Measurements from ENCODE around the gene GRID1. TPM values are rescaled to one million over a fixed set of nuclear protein-coding genes. Genes with fewer than 3 reads are reported as not detected.

GRID1 gene
- total RNA-seq, 1 donor from 2014 or later = 0.12 TPM

DNA sequence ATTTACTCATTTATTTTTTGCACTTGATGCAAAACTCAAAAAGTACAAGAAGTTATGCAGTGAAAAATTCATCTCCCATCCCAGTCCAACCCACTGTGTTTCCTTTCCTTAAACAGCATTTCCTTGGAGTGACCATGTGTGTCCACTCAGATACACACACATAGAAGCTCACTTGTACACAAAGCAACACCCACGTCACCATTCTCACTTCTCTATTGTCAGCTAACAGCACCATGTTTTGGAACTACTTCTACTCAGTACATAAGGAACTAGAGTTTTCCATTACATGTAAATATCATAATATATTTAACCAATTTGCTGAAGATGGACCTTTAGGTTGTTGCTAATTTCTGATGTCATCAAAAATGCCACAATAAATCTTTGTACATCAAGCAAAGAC is 167.6 kb downstream of the GRID1 start:
- DNase-seq (ENCODE audit: extremely low read depth, low read depth, low spot score) = no peak

DNA sequence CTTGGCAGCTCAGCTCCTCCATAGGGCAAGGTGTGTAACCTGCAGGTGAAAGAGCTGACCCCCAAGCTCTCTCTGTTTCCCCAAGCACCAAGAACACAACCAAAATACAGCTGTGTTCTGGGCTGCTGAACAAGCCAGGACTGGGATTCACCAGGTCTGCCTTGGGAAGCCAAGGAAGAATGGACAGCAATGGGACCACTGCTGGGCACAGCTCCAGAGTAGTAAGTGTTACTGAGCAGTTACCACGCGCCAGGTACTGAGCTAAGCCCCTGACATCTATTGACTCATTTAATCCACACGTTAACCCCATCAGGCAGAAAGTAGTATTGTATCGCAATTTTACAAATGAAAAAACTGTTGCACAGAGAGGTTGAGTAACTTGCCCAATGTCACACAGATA is 168.3 kb downstream of the GRID1 start:
- DNase-seq (ENCODE audit: extremely low read depth, low read depth, low spot score) = no peak

GRCh38 chr10:86197166-86197790 is 169.3 kb downstream of the GRID1 start:
- no peak for DNase-seq (ENCODE audit: extremely low read depth, low read depth, low spot score)

GRCh38 chr10:86195521-86196157 is 171.0 kb downstream of the GRID1 start:
- no peak for DNase-seq (ENCODE audit: extremely low read depth, low read depth, low spot score)

- DNase-seq (ENCODE audit: extremely low read depth, low read depth, low spot score) = no peak
Observed at GRCh38 chr10:86194684-86195083, 171.9 kb downstream of the GRID1 start.

DNA sequence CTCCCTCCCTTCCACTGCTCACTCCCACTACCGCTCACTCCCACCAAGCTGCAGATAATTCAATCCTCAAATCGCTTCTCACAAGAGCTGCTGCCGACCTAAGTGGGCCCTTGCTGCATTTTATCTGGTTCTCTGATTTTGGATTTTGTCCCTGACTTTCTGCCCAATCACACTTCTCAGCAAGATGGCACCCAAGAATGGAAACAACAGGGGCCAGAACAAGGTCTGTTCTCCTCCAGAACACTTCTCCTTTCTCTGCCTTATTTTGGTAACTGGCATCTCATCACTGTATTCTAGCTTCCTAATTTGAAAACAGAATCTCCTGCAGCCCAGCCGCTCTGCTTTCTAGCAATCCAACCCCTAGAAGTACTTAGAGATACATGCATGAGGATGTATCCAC is 172.8 kb downstream of the GRID1 start:
- no peak for DNase-seq (ENCODE audit: extremely low read depth, low read depth, low spot score)

- DNase-seq (ENCODE audit: extremely low read depth, low read depth, low spot score) = no peak
Observed at GRCh38 chr10:86192691-86193090, 173.9 kb downstream of the GRID1 start.

GRCh38 chr10:86192147-86192546 is 174.4 kb downstream of the GRID1 start:
- no peak for DNase-seq (ENCODE audit: extremely low read depth, low read depth, low spot score)

DNA sequence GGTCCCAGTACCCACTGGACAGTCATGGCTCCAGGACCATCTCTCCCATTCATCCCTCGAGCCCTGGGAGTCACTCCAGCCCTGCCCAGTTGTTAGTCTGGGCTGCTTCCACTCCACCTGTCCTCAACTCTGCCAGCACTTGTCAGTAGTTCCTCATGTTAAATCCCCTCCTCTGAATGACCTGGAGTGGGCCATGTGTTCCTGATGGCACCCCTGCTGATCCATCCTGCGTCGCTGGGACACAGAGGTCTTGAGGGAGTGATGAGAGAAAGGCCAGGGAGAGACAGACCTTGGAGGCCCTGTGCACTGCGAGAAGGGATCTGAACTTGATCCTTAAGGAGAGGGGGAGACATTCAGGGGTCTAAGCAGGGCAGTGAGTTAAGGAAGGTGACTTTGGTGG is 174.9 kb downstream of the GRID1 start:
- no peak for DNase-seq (ENCODE audit: extremely low read depth, low read depth, low spot score)

DNA sequence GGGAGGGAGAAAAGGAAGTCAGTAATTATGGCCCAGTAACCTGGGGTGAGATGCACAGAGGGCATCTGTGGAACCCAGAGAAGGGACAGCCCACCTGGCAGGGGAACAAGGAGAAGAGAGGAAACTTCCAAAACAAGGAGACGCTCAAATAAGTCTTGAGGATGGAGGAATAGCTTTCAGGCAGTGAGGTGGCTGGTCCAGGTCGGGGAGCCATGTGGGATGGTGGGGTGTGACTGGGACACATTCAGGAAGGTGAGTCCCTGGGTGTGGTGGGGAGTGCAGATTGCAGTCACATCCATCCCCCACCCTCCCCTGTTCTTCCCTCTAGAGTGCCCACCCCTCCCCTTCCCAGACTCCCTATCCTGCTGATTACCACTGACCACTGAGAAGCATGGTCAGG is 175.4 kb downstream of the GRID1 start:
- DNase-seq (ENCODE audit: extremely low read depth, low read depth, low spot score) = no peak

- no peak for DNase-seq (ENCODE audit: extremely low read depth, low read depth, low spot score)
Observed at GRCh38 chr10:86190291-86190690, 176.3 kb downstream of the GRID1 start.

- no peak for DNase-seq (ENCODE audit: extremely low read depth, low read depth, low spot score)
Observed at GRCh38 chr10:86189891-86190290, 176.7 kb downstream of the GRID1 start.

GRCh38 chr10:86188796-86189558 is 177.6 kb downstream of the GRID1 start:
- no peak for DNase-seq (ENCODE audit: extremely low read depth, low read depth, low spot score)

GRCh38 chr10:86188326-86188725 is 178.3 kb downstream of the GRID1 start:
- no peak for DNase-seq (ENCODE audit: extremely low read depth, low read depth, low spot score)

- no peak for DNase-seq (ENCODE audit: extremely low read depth, low read depth, low spot score)
Observed at GRCh38 chr10:86187499-86188239, 178.9 kb downstream of the GRID1 start.

GRCh38 chr10:86186633-86187032 is 180.0 kb downstream of the GRID1 start:
- DNase-seq (ENCODE audit: extremely low read depth, low read depth, low spot score) = no peak

GRCh38 chr10:86182595-86182994 is 184.0 kb downstream of the GRID1 start:
- DNase-seq (ENCODE audit: extremely low read depth, low read depth, low spot score) = no peak

- no peak for DNase-seq (ENCODE audit: extremely low read depth, low read depth, low spot score)
Observed at GRCh38 chr10:86182150-86182549, 184.4 kb downstream of the GRID1 start.

DNA sequence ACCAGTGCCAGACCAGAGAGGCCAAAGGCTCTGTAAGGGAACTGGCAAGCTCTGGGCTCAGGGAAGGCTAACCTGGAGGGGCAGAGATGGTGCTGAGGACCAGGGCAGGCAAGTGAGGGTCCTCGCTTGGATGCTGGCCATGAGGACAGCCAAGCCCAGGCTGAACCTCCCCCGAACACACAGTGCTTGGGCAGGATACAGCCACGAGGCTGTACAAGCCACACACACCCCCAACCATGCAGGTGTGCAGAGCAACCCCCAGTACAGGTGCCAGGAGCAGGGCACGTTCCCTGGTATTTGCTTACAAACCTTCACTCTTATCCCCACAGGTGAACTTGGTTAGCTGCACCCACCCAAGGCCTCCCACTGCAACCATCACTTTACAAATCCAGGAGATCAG is 185.7 kb downstream of the GRID1 start:
- no peak for DNase-seq (ENCODE audit: extremely low read depth, low read depth, low spot score)

- DNase-seq (ENCODE audit: extremely low read depth, low read depth, low spot score) = no peak
Observed at GRCh38 chr10:86179961-86180360, 186.6 kb downstream of the GRID1 start.

- no peak for DNase-seq (ENCODE audit: extremely low read depth, low read depth, low spot score)
Observed at GRCh38 chr10:86179153-86179524, 187.5 kb downstream of the GRID1 start.

Measured in glomerular endothelial cell (primary cell).